MM.1S (cell line): ENCODE measurements around the gene MAFB.

Experiments
- DNase-seq: peaks from one replicate; pipeline ENCODE4 v3.0.0-alpha.2; 2015
- H2AFZ ChIP-seq: fragments of 300-600 bp; sonication (generic); 2 replicates; pipeline ENCODE4 v1.6.0; 2016; ENCODE audit warnings: antibody characterized with exemption, low read length
- H3F3A ChIP-seq: fragments of 300-600 bp; sonication (generic); 2 replicates; pipeline ENCODE4 v1.6.1; 2016; ENCODE audit warnings: mild to moderate bottlenecking, antibody characterized with exemption, low read length, moderate library complexity, mixed read lengths; ENCODE audit not compliant: insufficient read depth
- H3K27ac ChIP-seq: fragments of 300-600 bp; sonication (generic); 2 replicates; pipeline ENCODE4 v1.5.1; 2016; ENCODE audit warnings: mild to moderate bottlenecking, low read length
- H3K27me3 ChIP-seq: fragments of 300-600 bp; sonication (generic); replicated peaks from 2 replicates; pipeline ENCODE4 v1.6.0; 2016; ENCODE audit warnings: low read length; ENCODE audit not compliant: insufficient read depth
- H3K36me3 ChIP-seq: fragments of 300-600 bp; sonication (generic); replicated peaks from 2 replicates; pipeline ENCODE4 v1.6.1; 2016; ENCODE audit warnings: mild to moderate bottlenecking, low read length, mixed read lengths; ENCODE audit not compliant: insufficient read depth
- H3K4me1 ChIP-seq: fragments of 300-600 bp; sonication (generic); 2 replicates; pipeline ENCODE4 v1.6.1; 2016; ENCODE audit warnings: low read length, mixed read lengths
- H3K4me2 ChIP-seq: fragments of 300-600 bp; sonication (generic); 2 replicates; pipeline ENCODE4 v1.6.0; 2016; ENCODE audit warnings: low read depth, low read length
- H3K4me3 ChIP-seq: fragments of 300-600 bp; sonication (generic); 2 replicates; pipeline ENCODE4 v1.5.1; 2016; ENCODE audit warnings: low read length, mixed read lengths
- H3K79me2 ChIP-seq: fragments of 300-600 bp; sonication (generic); 2 replicates; pipeline ENCODE4 v1.6.1; 2016; ENCODE audit warnings: mixed run types, low read length, mixed read lengths
- H3K9ac ChIP-seq: fragments of 300-600 bp; sonication (generic); 2 replicates; pipeline ENCODE4 v1.6.1; 2016; ENCODE audit warnings: low read length, mixed read lengths
- H3K9me2 ChIP-seq: fragments of 300-600 bp; sonication (generic); replicated peaks from 2 replicates; pipeline ENCODE4 v1.6.1; 2016; ENCODE audit warnings: mild to moderate bottlenecking, low read length, mixed read lengths; ENCODE audit not compliant: insufficient read depth
- H3K9me3 ChIP-seq: fragments of 300-600 bp; sonication (generic); replicated peaks from 2 replicates; pipeline ENCODE4 v1.6.1; 2016; ENCODE audit warnings: mild to moderate bottlenecking, low read length, mixed read lengths; ENCODE audit not compliant: insufficient read depth
- H4K20me1 ChIP-seq: fragments of 300-600 bp; sonication (generic); 2 replicates; pipeline ENCODE4 v1.6.1; 2016; ENCODE audit warnings: mild to moderate bottlenecking, low read length, moderate library complexity, mixed read lengths; ENCODE audit not compliant: insufficient read depth
- CTCF ChIP-seq: fragments of 300-600 bp; sonication (generic); IDR thresholded peaks from 2 replicates; pipeline ENCODE4 v1.5.1; 2016; ENCODE audit warnings: antibody characterized with exemption, low read length, mixed read lengths
- EZH2 ChIP-seq: fragments of 300-600 bp; sonication (generic); optimal IDR thresholded peaks from 2 replicates; pipeline ENCODE3; 2017; ENCODE audit warnings: low read depth, mild to moderate bottlenecking, antibody characterized with exemption, low read length, mixed read lengths
- EZH2phosphoT487 ChIP-seq: fragments of 300-600 bp; sonication (generic); IDR thresholded peaks from 2 replicates; pipeline ENCODE4 v1.6.1; 2018; ENCODE audit warnings: antibody characterized with exemption, low read length

Gene MAFB

DNA sequence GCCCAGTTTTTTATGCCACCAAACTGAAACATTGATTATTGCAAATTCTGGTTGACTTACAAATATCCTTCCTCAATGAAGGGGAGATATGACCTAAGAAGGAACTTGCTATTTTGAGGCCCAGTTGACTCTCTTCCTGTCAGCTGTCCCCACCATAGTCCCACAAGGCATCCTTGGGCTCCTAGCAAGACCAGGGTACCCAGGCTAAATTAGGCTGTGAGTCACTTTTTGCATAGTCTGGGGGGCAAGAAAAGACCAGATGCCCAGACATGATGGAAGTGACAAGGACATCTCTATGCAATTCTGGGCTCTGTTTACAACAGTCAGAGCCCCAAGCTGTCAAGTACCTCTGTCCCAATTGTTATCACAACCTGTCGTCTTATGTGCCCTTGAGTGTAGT lies 31.8 kb upstream of the MAFB start:
- no peaks in the 10 kb centered on the region for H3K27me3 ChIP-seq
- H3F3A ChIP-seq, result no peaks in the 10 kb centered on the region
- H4K20me1 ChIP-seq, result no peaks in the 10 kb centered on the region
- no peaks in the 10 kb centered on the region for H3K36me3 ChIP-seq
- H3K27ac ChIP-seq, result no peak overlapping the region
- H3K4me1 ChIP-seq, result no peaks in the 10 kb centered on the region
- no peak overlapping the region for H2AFZ ChIP-seq
- no peak overlapping the region for H3K4me3 ChIP-seq
- no peaks in the 10 kb centered on the region for H3K9me2 ChIP-seq
- no peaks in the 10 kb centered on the region for H3K79me2 ChIP-seq
- no peaks in the 10 kb centered on the region for H3K9me3 ChIP-seq
- no peak overlapping the region for H3K4me2 ChIP-seq
- no peak for DNase-seq
- no peak overlapping the region for H3K9ac ChIP-seq
- TF ChIP-seq EZH2 (no peak), CTCF (no peak)

- Histone ChIP-seq H3F3A (no peaks in the 10 kb centered on the region), H3K9me3 (no peaks in the 10 kb centered on the region), H3K79me2 (no peaks in the 10 kb centered on the region), H3K4me2 (no peak overlapping the region), H3K9ac (no peak overlapping the region), H3K36me3 (no peaks in the 10 kb centered on the region), H3K27me3 (no peaks in the 10 kb centered on the region), H4K20me1 (no peaks in the 10 kb centered on the region), H3K27ac (no peak overlapping the region), H2AFZ (no peak overlapping the region), H3K4me1 (no peaks in the 10 kb centered on the region), H3K9me2 (no peaks in the 10 kb centered on the region), H3K4me3 (no peak overlapping the region)
- no peak for DNase-seq
- TF ChIP-seq CTCF (no peak), EZH2phosphoT487 (no peak)
These were observed 31.1 kb upstream of the MAFB start for GRCh38 chr20:40720099-40720498.

DNA sequence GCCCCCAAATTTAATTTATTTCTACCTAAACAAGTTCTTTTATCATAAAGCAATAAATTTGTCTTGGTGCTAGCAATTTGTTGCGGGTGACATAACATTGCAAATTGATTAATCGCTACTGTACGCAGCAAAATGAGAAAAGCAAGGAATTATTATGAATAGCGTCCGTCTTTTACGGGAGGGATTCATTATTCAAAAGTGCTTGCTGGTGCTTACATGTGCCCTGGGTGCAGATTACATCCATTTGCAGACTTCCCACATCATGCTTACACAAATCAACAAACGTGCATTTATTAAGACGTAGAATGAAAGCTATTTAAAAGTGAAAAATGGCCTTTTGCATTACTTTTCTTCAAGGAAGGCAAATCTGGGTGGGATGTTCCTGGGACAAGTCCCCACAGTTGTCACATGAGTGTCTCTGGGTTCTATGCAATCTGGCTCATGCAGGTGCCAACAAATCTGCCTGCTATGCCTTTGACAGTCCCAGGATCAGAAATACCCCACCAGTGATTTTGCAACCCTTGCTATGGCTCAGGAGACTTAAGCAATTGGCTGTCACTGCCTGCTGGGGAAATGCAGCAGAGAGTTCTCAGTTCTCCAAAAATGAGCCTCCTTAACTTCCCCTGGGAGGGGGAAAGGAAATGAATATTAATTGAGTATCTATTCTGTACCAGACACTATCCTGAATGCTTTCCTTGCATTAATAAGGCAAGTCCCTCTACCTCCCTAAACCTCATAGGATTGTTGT lies 30.1 kb upstream of the MAFB start:
- H3K79me2 ChIP-seq, result no peaks in the 10 kb centered on the region
- no peaks in the 10 kb centered on the region for H3K36me3 ChIP-seq
- no peak overlapping the region for H3K4me3 ChIP-seq
- no peaks in the 10 kb centered on the region for H3K9me2 ChIP-seq
- H4K20me1 ChIP-seq, result no peaks in the 10 kb centered on the region
- no peaks in the 10 kb centered on the region for H3K9me3 ChIP-seq
- H3K9ac ChIP-seq, result no peak overlapping the region
- TF ChIP-seq EZH2phosphoT487, result no peak
- TF ChIP-seq CTCF, result no peak
- no peak for TF ChIP-seq EZH2
- H3K4me1 ChIP-seq, result no peaks in the 10 kb centered on the region
- no peaks in the 10 kb centered on the region for H3F3A ChIP-seq
- H3K27ac ChIP-seq, result no peak overlapping the region
- H3K27me3 ChIP-seq, result no peaks in the 10 kb centered on the region
- H2AFZ ChIP-seq, result no peak overlapping the region
- DNase-seq, result no peak
- H3K4me2 ChIP-seq, result no peak overlapping the region
